Tibial nerve (tissue), 4 donors: ENCODE data around the gene FAM204A. TPM values are rescaled to one million over a fixed set of nuclear protein-coding genes. Genes with fewer than 3 reads are reported as not detected.
A peak's percentile ranks its signal among the peaks of the same experiment; 100 is the strongest.

Experiments
- DNase-seq, 2 donors: peaks; one replicate each; pipeline ENCODE4 v3.0.0-alpha.2; 2019; ENCODE audit warnings: low spot score in 2 of 2
- H3K27ac ChIP-seq, 4 donors: fragments of 200-600 bp; sonication (generic) in 3 of 4; one replicate each; pipeline ENCODE4 v1.5.1; 2017 to 2019; ENCODE audit warnings: mild to moderate bottlenecking in 1 of 4
- H3K27me3 ChIP-seq, 2 donors: fragments of 200-600 bp; sonication (generic) in 1 of 2; one replicate each; pipeline versions ENCODE4 v1.5.1 to v1.6.0; 2017 to 2019
- H3K36me3 ChIP-seq, 3 donors: fragments of 200-600 bp; sonication (generic); one replicate each; pipeline ENCODE4 v1.5.1; 2018 to 2019
- H3K4me1 ChIP-seq, 4 donors: fragments of 200-600 bp; sonication (generic) in 3 of 4; one replicate each; pipeline ENCODE4 v1.5.1; 2017 to 2019
- H3K4me3 ChIP-seq, 4 donors: fragments of 200-600 bp; sonication (generic) in 3 of 4; one replicate each; pipeline ENCODE4 v1.5.1; 2017 to 2019; ENCODE audit warnings: mild to moderate bottlenecking in 1 of 4, moderate library complexity in 1 of 4
- H3K9me3 ChIP-seq, 4 donors: fragments of 200-600 bp; sonication (generic) in 3 of 4; one replicate each; pipeline ENCODE4 v1.5.1; 2017 to 2019
- EP300 ChIP-seq, 2 donors: sonication (generic); formaldehyde crosslinking; IDR thresholded peaks; one replicate each; pipeline ENCODE4 v1.6.1; 2017; ENCODE audit warnings: antibody characterized with exemption in 2 of 2, mild to moderate bottlenecking in 1 of 2
- POLR2A ChIP-seq, 2 donors: fragments of 450-650 bp; IDR thresholded peaks; one replicate each; pipeline ENCODE4 v1.6.1; 2017; ENCODE audit warnings: antibody characterized with exemption in 2 of 2, mild to moderate bottlenecking in 2 of 2, moderate library complexity in 2 of 2
- WGBS, 2 donors: methylation state at CpG; one replicate each; pipeline ENCODE4 v1.1.5; 2018; 5-methylcytosine and 5-hydroxymethylcytosine counted together
- total RNA-seq, 4 donors: library from RNA; depleted of rRNA; stranded (reverse); fragments of >200 nt; gene quantifications; one replicate each; pipeline ENCODE4 v1.1.0, GENCODE V29; 2016
- TF ChIP-seq, protein P1 (sequence below), 5 experiments: fragments of 200-600 bp in 3 of 5; fragments of 450-650 bp in 2 of 5; sonication (generic) in 3 of 5; IDR thresholded peaks; one replicate each; pipeline ENCODE4 v1.5.1; 2016 to 2019; ENCODE audit warnings: antibody characterized with exemption in 5 of 5, mild to moderate bottlenecking in 3 of 5, moderate library complexity in 2 of 5

Gene FAM204A
- total RNA-seq, 4 donors from 2014 or later = 38.4 to 59.7 (median 39.5) TPM

GRCh38 chr10:118357841-118358240, 15.7 kb upstream of the FAM204A start:
- no peaks in the 10 kb centered on the region for H3K4me1 ChIP-seq
- H3K27me3 ChIP-seq = no peaks in the 10 kb centered on the region
- 53 to 55% methylated on average over 3 of the region's 3 CpGs for WGBS, 2 donors
- H3K9me3 ChIP-seq = no peaks in the 10 kb centered on the region
- H3K27ac ChIP-seq = no peak overlapping the region
- no peak overlapping the region for H3K4me3 ChIP-seq
- TF ChIP-seq EP300 (IDR thresholded peaks at IDR 0.05) = no peak
- TF ChIP-seq, protein P1, sequence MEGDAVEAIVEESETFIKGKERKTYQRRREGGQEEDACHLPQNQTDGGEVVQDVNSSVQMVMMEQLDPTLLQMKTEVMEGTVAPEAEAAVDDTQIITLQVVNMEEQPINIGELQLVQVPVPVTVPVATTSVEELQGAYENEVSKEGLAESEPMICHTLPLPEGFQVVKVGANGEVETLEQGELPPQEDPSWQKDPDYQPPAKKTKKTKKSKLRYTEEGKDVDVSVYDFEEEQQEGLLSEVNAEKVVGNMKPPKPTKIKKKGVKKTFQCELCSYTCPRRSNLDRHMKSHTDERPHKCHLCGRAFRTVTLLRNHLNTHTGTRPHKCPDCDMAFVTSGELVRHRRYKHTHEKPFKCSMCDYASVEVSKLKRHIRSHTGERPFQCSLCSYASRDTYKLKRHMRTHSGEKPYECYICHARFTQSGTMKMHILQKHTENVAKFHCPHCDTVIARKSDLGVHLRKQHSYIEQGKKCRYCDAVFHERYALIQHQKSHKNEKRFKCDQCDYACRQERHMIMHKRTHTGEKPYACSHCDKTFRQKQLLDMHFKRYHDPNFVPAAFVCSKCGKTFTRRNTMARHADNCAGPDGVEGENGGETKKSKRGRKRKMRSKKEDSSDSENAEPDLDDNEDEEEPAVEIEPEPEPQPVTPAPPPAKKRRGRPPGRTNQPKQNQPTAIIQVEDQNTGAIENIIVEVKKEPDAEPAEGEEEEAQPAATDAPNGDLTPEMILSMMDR (IDR thresholded peaks at IDR 0.05) = no peak
- no peak for TF ChIP-seq POLR2A (IDR thresholded peaks at IDR 0.05)
- H3K36me3 ChIP-seq = no peaks in the 10 kb centered on the region
- DNase-seq = no peak

- H3K27me3 ChIP-seq = no peaks in the 10 kb centered on the region
- 80 to 83% methylated on average over 2 of the region's 2 CpGs for WGBS, 2 donors
- no peaks in the 10 kb centered on the region for H3K9me3 ChIP-seq
- no peak for DNase-seq
- no peaks in the 10 kb centered on the region for H3K4me1 ChIP-seq
- TF ChIP-seq EP300 (IDR thresholded peaks at IDR 0.05) (no peak), POLR2A (IDR thresholded peaks at IDR 0.05) (no peak)
- TF ChIP-seq, protein P1 (IDR thresholded peaks at IDR 0.05) = no peak
- H3K36me3 ChIP-seq = no peaks in the 10 kb centered on the region
- H3K4me3 ChIP-seq = no peak overlapping the region
- H3K27ac ChIP-seq = no peak overlapping the region
These were observed 14.5 kb upstream of the FAM204A start for GRCh38 chr10:118356628-118357027.

DNA sequence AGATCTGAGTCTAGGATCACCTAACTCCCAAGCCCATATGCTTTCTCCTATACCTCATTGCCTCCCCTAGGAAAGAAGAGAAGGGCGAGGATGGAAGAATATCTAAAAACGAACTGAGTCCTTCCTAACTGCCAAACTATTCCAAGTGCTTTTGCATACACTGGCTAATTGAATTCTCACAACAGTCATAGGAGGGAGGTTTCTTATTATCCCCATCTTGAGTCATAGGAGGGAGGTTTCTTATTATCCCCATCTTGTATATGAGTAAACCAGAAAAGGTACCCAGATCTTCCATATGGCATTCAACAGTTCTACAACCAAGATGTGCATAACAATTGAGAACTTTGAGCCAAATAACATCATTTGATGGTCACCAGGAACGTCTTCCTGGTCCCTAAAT, 13.1 kb upstream of the FAM204A start:
- 65 to 67% methylated on average over 3 of the region's 3 CpGs for WGBS, 2 donors
- no peaks in the 10 kb centered on the region for H3K4me1 ChIP-seq
- peaks cover 0 to 4% of the 10 kb centered on the region in 2 donors for H3K27me3 ChIP-seq
- H3K4me3 ChIP-seq = no peak overlapping the region
- no peak for DNase-seq
- H3K9me3 ChIP-seq = peaks cover 0 to 7% (median 0%) of the 10 kb centered on the region in 4 donors
- TF ChIP-seq POLR2A (IDR thresholded peaks at IDR 0.05) = no peak
- no peak for TF ChIP-seq EP300 (IDR thresholded peaks at IDR 0.05)
- TF ChIP-seq, protein P1 (IDR thresholded peaks at IDR 0.05) = no peak
- H3K27ac ChIP-seq = no peak overlapping the region
- H3K36me3 ChIP-seq = no peaks in the 10 kb centered on the region

DNA sequence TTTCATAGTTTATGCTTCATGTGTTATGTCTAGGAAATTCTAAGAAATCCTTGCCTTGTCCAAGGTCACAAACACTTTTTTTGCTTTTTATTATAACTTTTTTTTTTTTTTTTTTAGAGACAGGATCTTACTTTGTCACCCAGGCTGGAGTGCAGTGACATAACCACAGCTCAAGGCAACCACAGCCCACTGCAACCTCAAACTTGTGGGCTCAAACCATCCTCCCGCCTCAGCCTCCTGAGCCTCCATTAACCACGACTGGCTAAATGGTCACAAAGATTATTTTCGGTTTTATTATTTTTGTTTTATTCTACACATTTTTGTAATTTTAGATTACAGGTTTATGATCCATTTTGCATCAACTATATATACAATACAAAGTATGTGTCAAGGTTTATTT, 7.1 kb upstream of the FAM204A start:
- WGBS, 2 donors = 85 to 91% methylated on average over 3 of the region's 3 CpGs
- TF ChIP-seq POLR2A (IDR thresholded peaks at IDR 0.05) = no peak
- Histone ChIP-seq H3K27ac (no peak overlapping the region), H3K4me3 (no peak overlapping the region), H3K27me3 (peaks cover 0 to 4% of the 10 kb centered on the region in 2 donors), H3K4me1 (no peaks in the 10 kb centered on the region), H3K9me3 (peaks cover 0 to 7% (median 0%) of the 10 kb centered on the region in 4 donors), H3K36me3 (no peaks in the 10 kb centered on the region)
- no peak for DNase-seq

- H3K4me3 ChIP-seq = no peak overlapping the region
- WGBS, 2 donors = 89 to 91% methylated on average over 3 of the region's 3 CpGs
- peaks cover 0 to 38% (median 11%) of the 10 kb centered on the region in 4 donors for H3K4me1 ChIP-seq
- no peaks in the 10 kb centered on the region for H3K27me3 ChIP-seq
- no peak overlapping the region for H3K27ac ChIP-seq
- TF ChIP-seq POLR2A (IDR thresholded peaks at IDR 0.05) (no peak), EP300 (IDR thresholded peaks at IDR 0.05) (no peak)
- TF ChIP-seq, protein P1 (IDR thresholded peaks at IDR 0.05) = no peak
- no peaks in the 10 kb centered on the region for H3K9me3 ChIP-seq
- no peaks in the 10 kb centered on the region for H3K36me3 ChIP-seq
- no peak for DNase-seq
These were observed 1.4 kb upstream of the FAM204A start for GRCh38 chr10:118343549-118343948.

- 94% methylated on average over 5 of the region's 5 CpGs for WGBS, 2 donors
These were observed 991 bp upstream of the FAM204A start for GRCh38 chr10:118343115-118343514.

More at GRCh38 chr10:118343115-118343514, 991 bp upstream of the FAM204A start:
- DNase-seq = no peak
- Histone ChIP-seq H3K27ac (no peak overlapping the region), H3K36me3 (no peaks in the 10 kb centered on the region), H3K4me3 (peak overlapping the region in 1 of 4 donors; percentile 95), H3K27me3 (no peaks in the 10 kb centered on the region), H3K4me1 (peaks cover 0 to 38% (median 11%) of the 10 kb centered on the region in 4 donors), H3K9me3 (no peaks in the 10 kb centered on the region)
- TF ChIP-seq POLR2A (IDR thresholded peaks at IDR 0.05) (no peak), EP300 (IDR thresholded peaks at IDR 0.05) (no peak)
- TF ChIP-seq, protein P1 (IDR thresholded peaks at IDR 0.05) = no peak
